ENCODE data around the gene CBLN3.

The CBLN3 gene

DNA sequence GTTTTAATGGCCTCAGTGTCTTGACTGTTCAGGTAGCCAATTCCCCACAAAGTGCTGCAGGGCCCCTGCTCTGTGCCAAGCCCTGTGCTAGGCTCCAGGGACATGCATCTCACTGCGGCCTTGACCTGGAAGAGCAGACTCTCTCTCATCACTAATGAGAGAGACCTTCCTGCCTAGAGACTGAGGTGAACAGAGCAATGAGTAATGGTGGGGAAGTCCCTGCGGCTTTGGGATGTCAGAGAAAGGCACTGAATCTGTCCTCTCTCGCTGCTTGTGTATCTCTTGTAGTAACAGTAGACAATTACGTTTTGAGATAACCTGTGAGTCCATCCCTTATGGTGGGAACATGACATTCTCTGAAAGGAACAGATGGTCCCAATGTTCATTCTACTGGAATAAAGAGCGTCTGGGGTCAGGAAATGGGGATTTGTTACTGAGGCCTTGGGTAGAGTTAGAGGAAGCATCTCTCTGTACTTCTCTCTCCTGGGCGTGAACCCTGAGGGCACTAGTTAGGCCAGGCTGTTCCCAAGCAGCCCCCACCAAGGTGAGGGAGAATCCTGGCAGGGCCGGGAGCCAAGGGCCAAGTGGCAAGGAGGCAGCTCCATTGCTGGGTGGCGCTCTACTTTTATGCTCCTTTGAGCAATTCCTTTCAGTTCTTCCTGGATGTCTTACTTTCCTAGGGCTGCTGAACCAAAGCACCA lies 48.0 kb downstream of the CBLN3 start:
- Histone ChIP-seq H3K9ac (ENCODE audit: low read depth, low read length) (no peak overlapping the region), H3K4me1 (ENCODE audit: insufficient read depth, low read length) (peaks cover 11% of the 10 kb centered on the region), H3K4me3 (ENCODE audit: low read length) (no peak overlapping the region), H3K9me3 (ENCODE audit: insufficient read depth, low read depth, low read length) (no peaks in the 10 kb centered on the region), H3K36me3 (ENCODE audit: insufficient read depth, low read depth, low read length) (no peaks in the 10 kb centered on the region), H3K27me3 (ENCODE audit: insufficient read depth, low read length) (no peaks in the 10 kb centered on the region), H3K27ac (ENCODE audit: low read length) (no peak overlapping the region)

GRCh38 chr14:24379907-24380730 lies 49.3 kb downstream of the CBLN3 start:
- Histone ChIP-seq H3K9ac (ENCODE audit: low read depth, low read length) (no peak overlapping the region), H3K9me3 (ENCODE audit: insufficient read depth, low read depth, low read length) (no peaks in the 10 kb centered on the region), H3K27ac (ENCODE audit: low read length) (no peak overlapping the region), H3K4me1 (ENCODE audit: insufficient read depth, low read length) (peaks cover 19% of the 10 kb centered on the region), H3K36me3 (ENCODE audit: insufficient read depth, low read depth, low read length) (no peaks in the 10 kb centered on the region), H3K27me3 (ENCODE audit: insufficient read depth, low read length) (no peaks in the 10 kb centered on the region), H3K4me3 (ENCODE audit: low read length) (no peak overlapping the region)

DNA sequence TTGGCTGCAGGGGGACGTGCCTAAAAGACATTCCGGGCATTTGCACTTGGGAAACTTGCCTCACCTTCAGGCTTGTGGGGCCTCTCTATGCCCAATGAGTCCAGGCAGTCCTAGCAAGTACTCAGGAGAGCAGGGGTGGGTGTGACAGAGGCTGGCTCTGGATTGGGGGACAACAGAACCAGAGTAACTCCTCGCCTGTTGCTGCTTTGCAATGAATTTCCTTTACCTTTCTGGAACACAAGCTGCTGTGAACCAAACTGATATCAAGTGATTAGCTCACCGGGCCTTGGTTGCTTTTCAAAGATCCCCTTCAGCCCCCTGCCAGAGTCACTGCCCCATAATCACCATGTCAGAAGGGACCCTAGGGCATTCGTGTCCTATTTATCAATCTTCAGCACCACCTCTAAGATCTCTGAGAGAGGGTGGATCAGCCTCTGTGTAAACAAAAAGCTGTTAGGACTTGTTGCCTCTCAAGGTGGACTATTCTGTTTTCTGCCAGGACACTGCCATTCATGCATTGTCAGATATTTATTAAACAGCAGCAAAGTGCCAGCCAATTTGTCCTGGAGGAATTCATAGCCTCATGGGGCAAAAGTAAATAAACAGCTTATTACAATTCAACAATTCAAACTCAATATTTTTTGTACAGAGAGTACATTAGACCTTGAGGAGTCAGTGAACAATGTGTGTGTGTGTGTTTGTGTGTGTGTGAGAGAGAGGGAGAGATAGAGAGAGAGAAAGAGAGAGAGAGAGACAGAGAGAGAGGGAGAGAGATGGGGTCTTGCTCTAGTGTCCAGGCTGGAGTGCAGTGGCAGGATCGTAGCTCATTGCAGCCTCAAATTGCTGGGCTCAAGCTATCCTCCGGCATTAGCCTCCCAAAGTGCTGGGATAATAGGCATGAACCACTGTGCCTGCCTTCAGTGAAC lies 50.2 kb downstream of the CBLN3 start:
- no peaks in the 10 kb centered on the region for H3K9me3 ChIP-seq (ENCODE audit: insufficient read depth, low read depth, low read length)
- no peak overlapping the region for H3K27ac ChIP-seq (ENCODE audit: low read length)
- H3K27me3 ChIP-seq (ENCODE audit: insufficient read depth, low read length) = no peaks in the 10 kb centered on the region
- peaks cover 19% of the 10 kb centered on the region for H3K4me1 ChIP-seq (ENCODE audit: insufficient read depth, low read length)
- no peak overlapping the region for H3K4me3 ChIP-seq (ENCODE audit: low read length)
- no peak overlapping the region for H3K9ac ChIP-seq (ENCODE audit: low read depth, low read length)
- H3K36me3 ChIP-seq (ENCODE audit: insufficient read depth, low read depth, low read length) = peaks cover 6% of the 10 kb centered on the region; the same call in 1 of the 2 replicates

DNA sequence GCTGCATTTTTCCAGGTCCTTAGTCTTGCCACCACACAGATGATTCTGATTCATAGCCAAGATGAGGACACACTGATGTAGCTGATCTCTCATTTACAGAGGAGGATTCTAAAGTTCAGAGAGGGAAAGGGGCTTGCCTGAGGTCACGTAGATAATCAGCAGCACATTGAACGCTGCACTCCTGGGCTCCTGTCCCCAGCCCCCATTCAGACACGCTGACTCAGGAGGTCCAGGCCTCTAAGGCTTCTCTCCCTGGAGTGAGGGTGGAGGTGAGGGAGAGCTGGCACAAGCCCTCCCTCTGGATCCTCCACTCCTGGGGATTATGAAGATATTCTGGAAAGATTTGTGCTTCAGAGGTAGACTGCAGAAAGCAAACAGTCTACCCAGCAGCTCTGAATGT lies 51.1 kb downstream of the CBLN3 start:
- no peaks in the 10 kb centered on the region for H3K27me3 ChIP-seq (ENCODE audit: insufficient read depth, low read length)
- H3K36me3 ChIP-seq (ENCODE audit: insufficient read depth, low read depth, low read length) = peaks cover 15% of the 10 kb centered on the region; the same call in 1 of the 2 replicates
- H3K9me3 ChIP-seq (ENCODE audit: insufficient read depth, low read depth, low read length) = no peaks in the 10 kb centered on the region
- H3K27ac ChIP-seq (ENCODE audit: low read length) = no peak overlapping the region
- H3K9ac ChIP-seq (ENCODE audit: low read depth, low read length) = no peak overlapping the region
- H3K4me3 ChIP-seq (ENCODE audit: low read length) = no peak overlapping the region
- H3K4me1 ChIP-seq (ENCODE audit: insufficient read depth, low read length) = peaks cover 19% of the 10 kb centered on the region

DNA sequence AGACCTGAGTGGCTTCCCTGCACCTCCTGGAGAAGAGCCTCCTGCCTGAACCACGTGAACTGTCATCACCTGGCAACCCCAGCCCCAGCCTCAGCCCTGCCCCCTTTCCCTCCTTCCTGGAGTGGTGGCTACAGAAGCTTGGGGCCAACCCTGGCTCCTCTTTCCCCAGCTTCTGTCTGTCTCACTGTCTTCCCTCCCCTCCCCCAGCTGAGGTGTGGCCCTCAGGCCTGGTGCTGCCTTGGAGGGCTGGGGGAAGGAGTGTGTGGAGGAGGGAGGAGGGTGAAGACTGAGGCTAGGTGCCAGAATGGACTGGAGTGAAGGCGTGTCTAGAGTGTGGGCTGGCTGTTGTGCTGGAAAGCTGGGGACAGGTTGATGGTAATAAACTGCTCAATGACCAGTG lies 51.8 kb downstream of the CBLN3 start:
- no peak overlapping the region for H3K4me3 ChIP-seq (ENCODE audit: low read length)
- H3K36me3 ChIP-seq (ENCODE audit: insufficient read depth, low read depth, low read length) = peaks cover 22% of the 10 kb centered on the region
- no peak overlapping the region for H3K9ac ChIP-seq (ENCODE audit: low read depth, low read length)
- no peak overlapping the region for H3K27ac ChIP-seq (ENCODE audit: low read length)
- no peaks in the 10 kb centered on the region for H3K9me3 ChIP-seq (ENCODE audit: insufficient read depth, low read depth, low read length)
- peaks cover 19% of the 10 kb centered on the region for H3K4me1 ChIP-seq (ENCODE audit: insufficient read depth, low read length)
- no peaks in the 10 kb centered on the region for H3K27me3 ChIP-seq (ENCODE audit: insufficient read depth, low read length)

DNA sequence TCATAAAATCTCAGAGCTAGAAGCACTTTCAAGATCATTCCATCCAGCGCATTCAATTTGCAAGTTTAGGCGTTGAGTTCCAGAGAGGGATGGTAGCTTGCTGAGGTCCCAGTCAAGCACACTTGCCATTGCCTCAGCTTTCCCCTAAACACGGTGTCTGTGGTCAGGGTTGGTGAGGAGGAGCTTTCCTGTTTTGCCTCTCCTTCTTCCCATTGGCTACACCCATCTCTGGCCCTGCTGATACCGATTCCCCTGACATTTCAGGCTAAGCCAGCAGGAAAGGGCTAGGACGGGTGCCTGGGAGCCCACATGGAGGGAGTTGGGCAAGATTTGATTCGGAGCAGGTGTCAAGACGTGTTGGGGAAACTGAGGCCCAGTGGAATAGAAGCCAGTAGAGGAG lies 52.3 kb downstream of the CBLN3 start:
- peak overlapping the region; percentile 58; the same call in 1 of the 2 replicates for H3K4me3 ChIP-seq (ENCODE audit: low read length)
- peak overlapping the region; percentile 53 for H3K27ac ChIP-seq (ENCODE audit: low read length)
- H3K9me3 ChIP-seq (ENCODE audit: insufficient read depth, low read depth, low read length) = no peaks in the 10 kb centered on the region
- no peaks in the 10 kb centered on the region for H3K27me3 ChIP-seq (ENCODE audit: insufficient read depth, low read length)
- peak overlapping the region; percentile 54; the same call in 1 of the 2 replicates for H3K9ac ChIP-seq (ENCODE audit: low read depth, low read length)
- peaks cover 25% of the 10 kb centered on the region for H3K36me3 ChIP-seq (ENCODE audit: insufficient read depth, low read depth, low read length)
- peaks cover 19% of the 10 kb centered on the region for H3K4me1 ChIP-seq (ENCODE audit: insufficient read depth, low read length)
